ENCODE data around the gene CASZ1.

DNA sequence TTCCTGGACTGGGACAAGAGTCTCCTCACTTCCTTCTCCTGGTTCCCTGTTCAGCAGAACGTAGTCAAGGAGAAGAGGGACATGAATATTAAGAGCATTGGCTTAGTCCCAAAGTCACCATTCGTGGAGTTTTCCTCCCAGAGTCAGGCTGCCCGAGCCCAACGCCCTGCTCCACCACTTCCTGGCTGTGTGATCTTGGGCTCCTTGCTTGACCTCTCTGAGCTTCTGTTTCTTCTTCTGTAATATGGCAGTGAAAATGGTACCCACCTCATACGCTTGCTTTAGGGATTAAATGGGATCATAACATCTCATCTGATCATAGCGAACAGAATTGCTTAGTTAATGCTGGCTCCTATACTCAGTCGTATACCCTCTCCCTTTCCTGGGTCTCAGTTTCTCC is 12.0 kb upstream of the CASZ1 start:
- TF ChIP-seq, protein P1, sequence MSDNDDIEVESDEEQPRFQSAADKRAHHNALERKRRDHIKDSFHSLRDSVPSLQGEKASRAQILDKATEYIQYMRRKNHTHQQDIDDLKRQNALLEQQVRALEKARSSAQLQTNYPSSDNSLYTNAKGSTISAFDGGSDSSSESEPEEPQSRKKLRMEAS (IDR thresholded peaks at IDR 0.05) = no peak
- TF ChIP-seq, protein P2, sequence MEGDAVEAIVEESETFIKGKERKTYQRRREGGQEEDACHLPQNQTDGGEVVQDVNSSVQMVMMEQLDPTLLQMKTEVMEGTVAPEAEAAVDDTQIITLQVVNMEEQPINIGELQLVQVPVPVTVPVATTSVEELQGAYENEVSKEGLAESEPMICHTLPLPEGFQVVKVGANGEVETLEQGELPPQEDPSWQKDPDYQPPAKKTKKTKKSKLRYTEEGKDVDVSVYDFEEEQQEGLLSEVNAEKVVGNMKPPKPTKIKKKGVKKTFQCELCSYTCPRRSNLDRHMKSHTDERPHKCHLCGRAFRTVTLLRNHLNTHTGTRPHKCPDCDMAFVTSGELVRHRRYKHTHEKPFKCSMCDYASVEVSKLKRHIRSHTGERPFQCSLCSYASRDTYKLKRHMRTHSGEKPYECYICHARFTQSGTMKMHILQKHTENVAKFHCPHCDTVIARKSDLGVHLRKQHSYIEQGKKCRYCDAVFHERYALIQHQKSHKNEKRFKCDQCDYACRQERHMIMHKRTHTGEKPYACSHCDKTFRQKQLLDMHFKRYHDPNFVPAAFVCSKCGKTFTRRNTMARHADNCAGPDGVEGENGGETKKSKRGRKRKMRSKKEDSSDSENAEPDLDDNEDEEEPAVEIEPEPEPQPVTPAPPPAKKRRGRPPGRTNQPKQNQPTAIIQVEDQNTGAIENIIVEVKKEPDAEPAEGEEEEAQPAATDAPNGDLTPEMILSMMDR (IDR thresholded peaks at IDR 0.05) = no peak
- TF ChIP-seq POLR2A (IDR thresholded peaks at IDR 0.05; ENCODE audit: low read length) = no peak
- TF ChIP-seq NR3C1 (IDR thresholded peaks at IDR 0.05) = no peak
- no peak for TF ChIP-seq GATA3 (IDR thresholded peaks at IDR 0.05; ENCODE audit: borderline replicate concordance)
- TF ChIP-seq PHF8 (IDR thresholded peaks at IDR 0.05; ENCODE audit: borderline replicate concordance, low read depth) = no peak
- no peak for TF ChIP-seq CHD4 (IDR thresholded peaks at IDR 0.05; ENCODE audit: borderline replicate concordance)
- TF ChIP-seq CEBPB (IDR thresholded peaks at IDR 0.05) = no peak
- no peak for TF ChIP-seq SREBF2 (IDR thresholded peaks at IDR 0.05)
- no peak for TF ChIP-seq SMC3 (IDR thresholded peaks at IDR 0.05)
